GM18873 (cell line): ENCODE measurements around the gene PPDPF.

ENCODE experiments used
- ATAC-seq: cut with Tn5 transposase; IDR thresholded peaks from one replicate; pipeline ENCODE4 v1.9.1; 2021; ENCODE audit warnings: mild to moderate bottlenecking, moderate library complexity, moderate number of reproducible peaks; ENCODE audit not compliant: unreplicated experiment, low FRiP score

The PPDPF gene

GRCh38 chr20:63536241-63536977, 15.8 kb downstream of the PPDPF start:
- ATAC-seq: no peak

- peak; percentile 4 for ATAC-seq
Observed at GRCh38 chr20:63536997-63537524, 16.5 kb downstream of the PPDPF start, which contains the start of gene PTK6. Gene PTK6 (minus strand): TSS chr20:63537376. CDS start chr20:63537314, 62 bp downstream.

- ATAC-seq: peak; percentile 85
Observed at GRCh38 chr20:63537525-63538203, 17.1 kb downstream of the PPDPF start.

GRCh38 chr20:63538204-63539091, 17.9 kb downstream of the PPDPF start:
- no peak for ATAC-seq

GRCh38 chr20:63539092-63539430, 18.5 kb downstream of the PPDPF start:
- ATAC-seq: no peak

- no peak for ATAC-seq
Observed at GRCh38 chr20:63539441-63540370, 19.1 kb downstream of the PPDPF start.

GRCh38 chr20:63540417-63541186, 20.0 kb downstream of the PPDPF start:
- ATAC-seq: no peak

GRCh38 chr20:63541371-63541770, 20.8 kb downstream of the PPDPF start:
- ATAC-seq: no peak

GRCh38 chr20:63542031-63542559, 21.5 kb downstream of the PPDPF start:
- ATAC-seq: no peak

- no peak for ATAC-seq
Observed at GRCh38 chr20:63542696-63543095, 22.1 kb downstream of the PPDPF start.

GRCh38 chr20:63543131-63543530, 22.6 kb downstream of the PPDPF start:
- ATAC-seq: no peak

GRCh38 chr20:63543733-63544132, 23.2 kb downstream of the PPDPF start:
- ATAC-seq: no peak

- ATAC-seq: no peak
Observed at GRCh38 chr20:63544241-63544957, 23.8 kb downstream of the PPDPF start.

- ATAC-seq: no peak
Observed at GRCh38 chr20:63544958-63545516, 24.5 kb downstream of the PPDPF start.

- no peak for ATAC-seq
Observed at GRCh38 chr20:63545814-63546213, 25.2 kb downstream of the PPDPF start.

GRCh38 chr20:63546256-63546955, 25.8 kb downstream of the PPDPF start:
- no peak for ATAC-seq
